HG03521 (cell line): Measurements from ENCODE around the gene SPAG8.

Source experiments
- ATAC-seq: cut with Tn5 transposase; IDR thresholded peaks from one replicate; pipeline ENCODE4 v1.9.1; 2021; ENCODE audit warnings: mild to moderate bottlenecking, moderate library complexity; ENCODE audit not compliant: unreplicated experiment

SPAG8 gene

DNA sequence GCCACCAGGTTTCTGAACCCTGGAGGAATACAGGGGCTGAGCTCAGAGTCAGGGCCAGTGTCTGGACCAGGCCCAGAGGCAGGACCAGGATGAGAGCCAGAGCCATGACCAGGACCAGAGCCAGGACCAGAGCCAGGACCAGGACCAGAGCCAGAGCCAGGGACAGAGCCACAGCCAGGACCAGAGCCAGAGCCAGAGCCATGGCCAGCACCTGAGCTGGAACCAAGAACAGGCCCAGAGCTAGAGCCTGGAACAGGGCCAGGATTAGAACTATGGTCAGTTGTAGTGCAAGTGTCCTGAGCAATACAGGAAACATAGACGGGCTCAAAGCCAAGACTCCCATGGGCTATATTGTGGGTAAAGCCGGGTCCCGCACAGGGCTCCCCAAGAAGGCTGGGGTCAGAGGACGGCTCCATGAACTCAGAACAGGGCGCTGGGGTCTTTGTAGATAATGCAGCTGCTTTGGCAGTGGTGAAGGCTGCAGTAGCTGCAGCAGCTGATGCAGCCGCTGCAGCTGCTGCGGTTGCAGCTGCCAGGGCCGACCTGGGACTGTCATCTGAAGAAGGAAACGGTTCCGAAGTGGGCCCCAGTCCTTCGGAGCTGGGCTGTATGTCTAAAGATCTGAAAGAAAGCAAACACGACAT lies 559 bp downstream of the SPAG8 start:
- ATAC-seq: no peak

DNA sequence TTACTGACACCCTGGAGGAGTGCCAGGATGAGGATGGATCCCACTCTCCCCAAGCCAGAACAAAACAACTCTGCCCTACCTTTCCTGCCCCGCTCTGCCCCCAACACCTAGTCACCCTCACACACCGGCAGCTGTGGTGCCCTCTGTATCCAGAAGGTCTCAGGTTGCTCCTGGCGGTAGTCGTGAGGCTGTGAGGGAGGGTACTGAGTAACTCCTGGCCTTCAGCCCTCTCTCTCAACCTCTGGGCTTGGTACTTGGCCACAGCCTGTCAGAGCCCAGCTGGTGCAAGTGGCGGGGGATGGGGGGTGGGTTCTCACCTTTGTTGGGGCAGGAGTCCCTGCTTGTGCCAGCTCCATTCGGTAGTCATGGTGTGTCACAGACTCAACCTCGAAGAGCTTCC lies 1.9 kb downstream of the SPAG8 start:
- no peak for ATAC-seq

DNA sequence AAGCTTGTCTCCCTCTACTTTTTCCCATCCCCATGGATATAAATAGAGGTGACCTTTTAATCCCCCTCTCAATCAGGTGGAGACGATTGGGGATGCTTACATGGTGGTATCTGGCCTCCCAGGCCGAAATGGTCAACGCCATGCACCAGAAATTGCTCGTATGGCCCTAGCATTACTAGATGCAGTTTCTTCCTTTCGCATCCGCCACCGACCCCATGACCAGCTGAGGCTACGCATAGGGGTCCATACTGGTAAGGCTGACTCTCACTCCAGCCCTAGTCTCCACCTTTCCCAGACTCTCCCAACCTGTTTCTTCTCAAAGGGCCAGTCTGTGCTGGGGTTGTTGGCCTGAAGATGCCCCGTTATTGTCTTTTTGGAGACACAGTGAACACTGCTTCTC lies 3.6 kb downstream of the SPAG8 start:
- no peak for ATAC-seq

DNA sequence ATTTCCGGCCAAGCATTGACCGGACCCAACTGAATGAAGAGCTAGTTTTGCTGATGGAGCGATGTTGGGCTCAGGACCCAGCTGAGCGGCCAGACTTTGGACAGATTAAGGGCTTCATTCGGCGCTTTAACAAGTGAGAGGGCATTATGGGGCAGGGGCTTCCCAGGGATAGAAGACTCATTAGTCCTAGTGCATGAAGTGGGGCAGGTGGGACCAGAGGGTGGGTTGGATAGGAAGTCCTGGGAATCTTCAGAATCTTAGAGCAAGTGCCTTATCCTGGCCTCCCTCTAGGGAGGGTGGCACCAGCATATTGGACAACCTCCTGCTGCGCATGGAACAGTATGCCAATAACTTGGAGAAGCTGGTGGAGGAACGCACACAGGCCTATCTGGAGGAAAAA lies 6.0 kb downstream of the SPAG8 start:
- no peak for ATAC-seq

DNA sequence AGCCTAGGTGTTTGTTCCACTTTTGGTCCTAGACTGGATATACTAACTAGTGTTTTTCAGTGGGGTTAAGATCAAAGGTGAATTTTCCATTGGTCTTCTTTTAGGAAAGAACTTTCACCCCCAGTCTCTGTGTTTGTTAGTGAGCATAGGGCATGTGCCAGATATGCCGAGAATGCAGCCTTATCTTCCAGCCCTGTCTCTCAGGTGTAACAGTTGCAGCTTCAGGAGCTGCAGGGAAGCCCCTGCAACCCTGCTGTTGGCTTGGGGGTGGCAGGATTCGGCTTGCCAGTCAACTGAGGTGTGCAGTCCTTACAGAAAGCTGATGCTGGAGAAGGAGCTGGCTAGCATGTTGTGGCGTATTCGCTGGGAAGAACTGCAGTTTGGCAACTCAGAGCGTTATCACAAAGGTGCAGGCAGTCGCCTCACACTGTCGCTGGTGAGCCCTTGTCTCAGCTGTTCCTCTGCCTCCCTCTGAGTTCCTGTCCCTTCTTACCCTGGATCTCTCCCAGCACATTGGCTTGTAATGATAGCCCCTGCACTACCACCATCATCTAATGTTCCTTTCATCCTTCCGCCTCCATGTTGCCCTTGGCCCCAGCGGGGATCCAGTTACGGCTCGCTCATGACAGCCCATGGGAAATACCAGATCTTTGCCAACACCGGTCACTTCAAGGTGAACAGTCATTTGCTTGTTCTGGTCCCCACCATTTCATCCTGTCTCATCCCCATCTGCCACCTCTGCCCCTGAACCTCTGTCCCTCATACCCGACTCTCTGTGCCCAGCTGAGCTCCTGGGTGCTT lies 10.5 kb downstream of the SPAG8 start:
- ATAC-seq: no peak

DNA sequence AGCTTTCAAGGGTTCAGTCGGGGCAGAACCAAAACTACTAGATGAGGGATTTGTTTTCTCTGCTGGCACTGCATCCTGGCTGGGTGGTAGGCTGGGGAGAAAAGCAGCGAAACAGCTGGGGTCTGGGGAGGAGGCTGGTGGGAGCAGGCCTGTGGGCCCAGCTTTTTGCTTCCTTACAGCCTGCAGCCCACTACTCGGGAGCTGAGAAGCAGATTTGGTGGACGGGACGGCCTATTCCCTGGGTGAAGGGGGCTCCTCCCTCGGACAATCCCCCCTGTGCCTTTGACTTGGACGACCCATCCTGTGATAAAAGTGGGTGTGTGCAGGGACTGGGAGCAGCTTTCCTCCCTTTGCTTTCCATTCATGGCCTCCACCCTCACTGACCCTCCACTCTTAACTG lies 11.5 kb downstream of the SPAG8 start:
- ATAC-seq: no peak

DNA sequence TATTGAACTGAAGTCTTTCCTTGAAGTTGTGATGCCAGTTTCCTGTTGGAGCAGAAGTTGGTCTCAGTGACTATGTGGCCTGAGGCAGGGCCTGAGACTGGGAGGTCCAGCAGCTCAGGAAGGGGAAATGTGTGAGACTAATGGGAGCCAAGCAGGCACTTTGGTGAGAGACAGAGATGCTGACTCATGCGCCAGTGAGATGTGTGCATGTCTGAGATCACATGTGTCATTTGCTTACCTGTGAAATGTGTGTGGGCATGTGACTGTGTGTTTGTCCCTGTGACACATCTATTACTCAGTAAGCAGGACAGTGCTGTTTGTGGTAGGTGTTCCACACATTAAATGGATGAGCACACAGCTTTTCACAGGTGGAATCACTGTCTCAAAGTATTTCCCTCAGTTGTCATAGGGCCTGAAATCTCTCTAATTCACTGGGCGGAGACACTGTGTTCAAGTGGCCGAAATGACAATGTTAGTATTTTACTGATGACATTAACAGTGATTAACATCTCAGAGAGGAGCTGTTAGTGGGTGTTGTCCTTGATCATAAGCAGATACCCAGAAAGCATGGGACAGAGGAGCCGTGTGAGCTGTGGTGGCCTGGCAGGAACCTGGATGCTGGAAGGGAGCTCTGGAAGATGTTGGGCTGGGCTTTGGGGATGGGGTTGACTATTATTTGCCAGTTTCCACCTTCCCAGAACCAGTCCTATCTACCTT lies 13.2 kb downstream of the SPAG8 start:
- ATAC-seq: no peak

DNA sequence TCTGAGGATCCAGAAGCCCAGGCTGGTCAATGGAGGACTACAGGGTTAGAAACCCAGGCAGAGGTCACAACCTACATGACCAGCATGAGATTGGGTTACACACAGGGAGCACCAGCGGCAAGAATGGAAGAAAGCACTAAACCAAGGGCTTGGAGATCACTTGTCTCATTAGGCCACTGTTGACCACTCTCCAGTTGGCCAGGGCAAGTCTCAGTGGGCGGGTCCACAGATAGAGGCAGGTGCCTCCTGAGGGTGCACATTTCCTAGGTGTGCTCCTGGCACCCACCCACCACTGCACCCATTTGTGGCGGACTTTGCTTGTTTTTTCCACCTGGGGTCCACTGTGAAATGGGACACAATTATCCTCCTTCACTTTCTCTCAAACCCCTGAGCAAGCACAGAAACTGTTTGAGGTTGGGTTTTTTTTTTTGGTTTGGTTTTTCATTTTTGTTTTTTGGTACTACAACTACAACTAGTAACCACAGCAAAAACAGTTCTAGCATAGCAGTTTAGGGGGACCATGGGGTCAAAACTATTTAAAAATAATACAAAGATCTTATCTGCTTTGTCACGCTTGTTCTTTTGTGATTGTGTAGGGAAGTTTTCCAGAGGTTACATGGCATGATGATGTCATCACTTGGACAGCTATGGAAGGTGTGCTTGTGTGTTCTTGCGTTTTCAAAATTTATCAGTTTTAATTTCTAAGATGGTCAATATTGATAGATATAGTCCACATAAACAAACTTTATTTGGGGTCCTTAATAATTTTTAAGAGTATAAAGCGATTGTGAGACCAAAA lies 14.6 kb downstream of the SPAG8 start:
- ATAC-seq: no peak

DNA sequence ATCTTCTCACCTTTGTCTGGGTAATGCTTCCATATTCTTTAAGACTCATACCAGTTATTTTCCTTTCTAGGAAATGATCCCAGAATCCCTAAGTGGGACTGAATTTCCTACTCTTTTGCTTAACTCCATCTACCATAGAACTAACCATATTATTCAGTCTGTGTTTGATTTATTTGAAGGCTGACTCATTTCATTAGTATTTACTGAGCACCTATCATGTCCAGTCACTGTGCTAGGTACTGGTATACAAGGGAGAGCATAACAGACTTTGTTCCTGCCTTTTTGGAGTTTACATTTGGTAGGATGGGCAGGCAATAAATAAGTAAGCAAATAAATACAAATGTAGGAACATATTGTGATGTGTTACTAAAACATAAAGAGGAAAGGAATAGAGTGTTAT lies 16.4 kb downstream of the SPAG8 start:
- no peak for ATAC-seq

DNA sequence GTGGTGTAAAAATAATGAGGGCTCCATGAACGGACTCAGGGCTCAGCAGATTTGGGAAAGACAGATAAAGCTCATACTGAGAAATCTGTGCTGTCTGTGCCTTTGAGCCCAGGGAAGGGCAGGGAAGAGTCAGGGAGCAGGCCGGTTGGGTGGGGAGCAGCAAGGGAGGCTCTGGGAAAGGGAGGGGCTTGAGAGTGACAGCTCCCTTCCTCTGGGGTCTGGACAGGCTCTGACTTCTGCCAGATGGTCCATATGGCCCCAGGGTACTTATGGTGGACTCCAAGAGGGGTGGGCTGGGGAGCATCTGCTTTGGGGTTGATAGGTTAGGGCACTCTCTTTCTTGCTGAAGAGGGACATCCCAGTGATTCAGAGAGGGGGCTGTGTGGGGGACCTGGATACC lies 18.6 kb downstream of the SPAG8 start:
- no peak for ATAC-seq

DNA sequence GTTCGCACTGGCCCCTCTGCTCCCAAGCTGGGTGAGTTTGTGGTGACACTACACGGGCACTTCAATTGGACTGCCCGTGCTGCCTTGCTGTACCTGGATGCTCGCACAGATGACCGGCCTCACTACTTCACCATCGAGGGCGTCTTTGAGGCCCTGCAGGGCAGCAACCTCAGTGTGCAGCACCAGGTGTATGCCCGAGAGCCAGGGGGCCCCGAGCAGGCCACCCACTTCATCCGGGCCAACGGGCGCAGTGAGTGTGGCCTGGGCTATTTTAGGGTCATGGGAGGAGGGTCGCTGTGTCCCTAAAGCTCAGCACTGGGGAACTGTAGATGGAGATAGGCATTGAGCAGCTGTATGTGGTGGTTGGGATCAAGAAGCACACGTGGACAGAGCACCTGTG lies 19.2 kb downstream of the SPAG8 start:
- no peak for ATAC-seq

DNA sequence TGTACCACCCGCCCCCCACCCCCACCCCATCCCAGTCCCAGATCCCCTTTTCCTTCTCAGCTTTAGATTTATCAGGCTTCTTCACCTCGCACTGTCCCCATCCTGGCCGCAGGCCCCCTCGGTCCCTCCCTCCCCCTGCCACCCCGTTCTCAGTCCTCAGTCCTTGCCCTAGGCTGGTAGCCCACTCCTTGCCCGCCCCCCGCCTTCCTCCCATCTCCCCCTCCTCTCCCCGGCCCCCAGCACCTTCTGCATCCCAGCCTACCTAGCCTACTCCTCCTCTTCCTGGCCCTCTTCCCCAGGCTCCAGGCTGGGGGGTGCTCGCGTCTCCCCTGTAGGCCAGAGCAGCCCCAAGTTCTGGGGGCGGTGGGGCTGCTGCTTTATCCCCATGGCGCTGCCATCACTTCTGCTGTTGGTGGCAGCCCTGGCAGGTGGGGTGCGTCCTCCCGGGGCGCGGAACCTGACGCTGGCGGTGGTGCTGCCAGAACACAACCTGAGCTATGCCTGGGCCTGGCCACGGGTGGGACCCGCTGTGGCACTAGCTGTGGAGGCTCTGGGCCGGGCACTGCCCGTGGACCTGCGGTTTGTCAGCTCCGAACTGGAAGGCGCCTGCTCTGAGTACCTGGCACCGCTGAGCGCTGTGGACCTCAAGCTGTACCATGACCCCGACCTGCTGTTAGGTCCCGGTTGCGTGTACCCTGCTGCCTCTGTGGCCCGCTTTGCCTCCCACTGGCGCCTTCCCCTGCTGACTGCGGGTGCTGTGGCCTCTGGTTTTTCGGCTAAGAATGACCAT lies 19.8 kb downstream of the SPAG8 start:
- ATAC-seq: no peak

DNA sequence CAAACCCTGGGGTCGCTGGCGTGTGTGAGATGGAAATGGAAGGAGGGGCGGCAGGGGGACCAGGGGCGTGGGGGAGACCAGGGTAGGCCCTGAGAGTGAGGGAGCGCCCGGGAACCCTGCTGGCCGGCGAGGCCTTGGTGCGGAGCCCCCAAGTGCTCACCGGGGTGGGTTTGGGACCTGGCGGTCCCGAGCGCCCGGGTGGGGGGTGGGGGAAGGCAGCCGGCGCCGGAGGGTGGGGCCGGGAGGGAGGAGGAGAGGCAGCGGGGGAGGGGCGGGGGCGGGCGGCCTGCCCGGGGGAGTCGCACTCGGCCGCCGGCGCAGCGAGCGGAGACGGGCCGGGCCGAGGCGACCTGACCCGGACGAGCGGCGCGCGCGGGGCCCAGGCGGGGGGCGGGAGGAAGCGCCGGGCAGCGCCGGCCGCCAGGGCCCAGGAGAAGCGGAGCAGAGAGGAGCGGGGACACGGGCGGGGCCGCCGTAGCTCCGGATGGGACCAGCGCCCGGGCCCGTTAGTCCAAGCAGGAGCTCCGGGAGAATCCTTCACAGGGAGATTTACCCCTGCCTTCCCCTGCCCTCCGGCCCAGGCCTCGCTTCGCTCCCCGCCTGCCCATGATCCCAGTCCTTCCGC lies 20.7 kb downstream of the SPAG8 start, which contains the start of gene NPR2:
Gene NPR2, plus strand, starts transcription at position 295 of the 625 bp plus-strand sequence. CDS start 818 bp downstream, outside the sequence.
- ATAC-seq: no peak

DNA sequence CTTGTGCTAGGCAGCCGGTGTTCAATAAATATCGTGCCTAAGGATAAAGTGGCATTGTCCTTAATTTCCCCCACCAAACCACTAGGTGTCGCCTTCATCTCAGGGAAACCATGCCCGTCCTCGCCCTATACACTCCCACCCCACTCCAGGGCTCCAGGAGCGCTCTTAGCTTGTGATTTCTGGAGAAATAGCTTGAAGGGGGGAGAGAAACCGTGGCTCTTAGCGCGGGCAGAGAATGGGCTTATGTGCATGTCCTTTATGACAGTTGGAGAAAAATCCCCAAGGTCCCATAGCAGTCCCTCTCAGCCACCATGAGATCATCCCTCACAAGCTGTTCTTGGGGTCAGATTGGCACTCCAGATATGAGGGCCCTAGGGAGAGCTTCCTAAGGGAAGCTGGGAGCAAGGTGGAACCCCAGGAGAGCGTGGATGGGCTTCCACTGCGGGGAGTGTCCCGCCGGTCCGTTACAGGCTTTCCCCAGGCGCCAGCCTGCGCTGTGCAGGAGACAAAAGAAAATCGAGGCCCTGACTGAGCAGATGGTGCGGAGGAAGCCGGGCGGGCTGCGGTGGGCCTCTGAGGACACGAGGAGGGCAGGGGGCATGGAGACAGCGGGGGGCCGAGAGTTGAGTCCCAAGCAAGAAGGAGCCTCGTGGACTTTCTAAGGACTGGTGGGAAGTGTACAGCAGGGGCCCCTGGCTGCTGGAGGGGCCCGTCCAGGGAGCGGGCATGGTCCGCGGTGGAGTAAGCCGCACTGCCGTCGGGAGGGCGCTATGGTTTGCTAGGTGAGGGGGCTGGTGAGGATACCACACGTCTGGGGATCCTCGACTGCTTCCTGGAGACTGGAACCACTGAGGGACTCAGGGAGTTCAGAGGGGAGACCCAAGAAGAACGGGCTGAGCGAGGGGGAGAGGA lies 21.4 kb downstream of the SPAG8 start:
- ATAC-seq: no peak

DNA sequence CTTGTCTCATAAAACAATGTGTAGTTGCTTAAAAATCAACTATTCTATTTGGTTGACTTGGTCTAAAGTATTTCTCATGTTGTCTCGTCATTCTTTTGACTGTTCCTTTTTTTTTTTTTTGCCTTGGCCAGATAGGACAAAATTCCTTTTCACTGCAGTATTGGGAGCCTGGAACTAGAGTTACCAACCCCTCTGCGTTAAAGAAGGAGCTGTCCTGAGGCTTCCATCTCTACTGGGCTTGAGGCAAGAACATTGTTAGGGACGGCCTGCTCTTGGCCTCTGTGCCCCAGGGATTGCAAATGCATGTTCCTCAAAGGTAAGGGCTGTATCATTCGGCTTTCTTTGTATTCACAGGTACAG lies 22.1 kb downstream of the SPAG8 start:
- no peak for ATAC-seq

DNA sequence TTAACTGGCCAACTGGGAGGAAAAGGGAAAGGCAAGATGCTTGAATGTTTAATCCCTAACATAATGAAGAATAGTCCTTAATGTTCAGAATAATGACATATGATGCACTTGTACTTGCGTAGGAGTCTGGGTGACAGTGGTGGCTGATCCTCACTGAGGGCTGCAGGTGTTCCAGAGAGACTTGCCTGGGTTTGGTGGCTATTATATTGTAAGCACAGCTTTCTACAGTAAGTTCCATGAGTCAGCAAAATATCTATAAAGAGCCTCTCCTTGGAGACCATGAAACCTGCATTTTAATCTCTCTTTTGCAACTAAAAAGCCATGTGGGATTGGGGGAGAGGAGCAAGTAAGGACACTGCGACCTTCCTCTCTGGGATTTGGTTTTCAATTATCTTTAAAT lies 22.5 kb downstream of the SPAG8 start:
- no peak for ATAC-seq

DNA sequence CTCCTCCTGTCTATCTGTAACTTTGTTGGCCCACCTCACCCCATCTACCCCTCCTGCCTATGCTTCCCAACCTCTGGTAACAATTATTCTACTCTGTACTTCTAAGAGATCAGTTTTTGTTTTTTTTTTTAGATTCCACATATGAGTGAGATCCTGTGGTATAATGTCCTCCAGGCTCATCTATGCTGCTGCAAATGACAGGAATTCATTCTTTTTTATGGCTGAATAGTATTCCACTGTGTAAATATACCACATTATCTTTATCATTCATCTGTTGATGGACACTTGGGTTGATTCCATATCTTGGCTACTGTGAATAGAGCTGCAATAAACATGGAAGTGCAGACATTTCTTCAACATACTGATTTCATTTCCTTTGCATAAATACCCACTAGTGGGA lies 28.6 kb downstream of the SPAG8 start:
- ATAC-seq: no peak

DNA sequence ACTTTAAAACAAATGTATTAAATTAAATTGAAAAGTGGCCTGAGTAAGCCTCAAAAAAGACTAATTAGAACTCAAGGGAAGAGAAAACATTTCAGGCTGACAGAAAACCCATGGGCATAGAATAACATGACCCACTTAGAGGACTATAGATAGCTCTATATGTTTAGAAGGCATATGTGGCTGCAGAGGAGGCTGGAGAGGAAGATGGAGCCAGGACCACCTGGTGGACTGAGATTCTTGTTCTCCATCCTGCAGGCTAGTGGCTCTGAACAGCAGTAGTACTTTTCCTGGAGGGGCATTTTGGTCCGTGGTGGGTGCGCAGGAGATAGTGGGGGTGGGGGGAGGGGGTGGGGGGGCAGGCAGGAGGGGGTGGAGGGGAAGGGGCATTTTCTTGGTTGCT lies 31.0 kb downstream of the SPAG8 start:
- no peak for ATAC-seq

DNA sequence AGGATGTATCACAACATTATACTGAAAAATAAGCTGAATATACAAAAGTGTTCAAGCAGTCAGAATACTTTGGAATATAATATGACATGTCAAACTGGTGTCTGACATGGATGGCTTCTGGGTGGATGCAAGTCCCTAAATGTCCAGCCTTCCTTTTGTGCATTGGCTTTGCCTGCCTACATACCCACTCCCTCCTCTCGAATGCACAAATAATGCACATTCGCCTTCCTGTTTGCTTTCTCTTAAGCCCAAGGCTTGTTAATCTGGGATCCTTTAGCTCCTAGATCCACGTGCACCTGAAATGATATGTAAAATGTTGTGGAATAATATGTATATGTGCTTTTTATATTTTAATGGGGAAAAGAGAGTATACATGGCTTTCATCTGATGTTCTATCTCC lies 33.6 kb downstream of the SPAG8 start:
- no peak for ATAC-seq
